ENCODE measurements around the gene RAET1L. TPM values are rescaled to one million over a fixed set of nuclear protein-coding genes. Genes with fewer than 3 reads are reported as not detected.

The RAET1L gene
- total RNA-seq, 4 donors from 2014 or later, result not detected

GRCh38 chr6:149987602-149988107, 37.7 kb downstream of the RAET1L start:
- peaks cover 0 to 50% of the 10 kb centered on the region in 2 donors for H3K27me3 ChIP-seq
- H3K36me3 ChIP-seq, result no peaks in the 10 kb centered on the region
- TF ChIP-seq POLR2A (IDR thresholded peaks at IDR 0.05) (no peak), CTCF (IDR thresholded peaks at IDR 0.05) (no peak)
- no peak overlapping the region for H3K4me3 ChIP-seq
- H3K9me3 ChIP-seq, result peaks cover 0 to 7% (median 0%) of the 10 kb centered on the region in 4 donors
- no peak overlapping the region for H3K27ac ChIP-seq
- H3K4me1 ChIP-seq, result peaks cover 0 to 19% (median 6%) of the 10 kb centered on the region in 4 donors
- DNase-seq, result no peak

GRCh38 chr6:149985481-149985937, 39.8 kb downstream of the RAET1L start:
- peaks cover 0 to 9% (median 6%) of the 10 kb centered on the region in 4 donors for H3K4me1 ChIP-seq
- H3K9me3 ChIP-seq, result peaks cover 0 to 7% (median 0%) of the 10 kb centered on the region in 4 donors
- H3K4me3 ChIP-seq, result no peak overlapping the region
- H3K36me3 ChIP-seq, result no peaks in the 10 kb centered on the region
- no peak overlapping the region for H3K27ac ChIP-seq
- H3K27me3 ChIP-seq, result peaks cover 0 to 37% of the 10 kb centered on the region in 2 donors
- TF ChIP-seq CTCF (IDR thresholded peaks at IDR 0.05) (no peak), POLR2A (IDR thresholded peaks at IDR 0.05) (no peak)
- DNase-seq, result no peak

GRCh38 chr6:149984773-149985172, 40.6 kb downstream of the RAET1L start:
- Histone ChIP-seq H3K36me3 (no peaks in the 10 kb centered on the region), H3K27ac (no peak overlapping the region), H3K27me3 (peaks cover 0 to 31% of the 10 kb centered on the region in 2 donors), H3K4me3 (no peak overlapping the region), H3K4me1 (peaks cover 0 to 2% (median 0%) of the 10 kb centered on the region in 4 donors), H3K9me3 (peaks cover 0 to 7% (median 0%) of the 10 kb centered on the region in 4 donors)
- TF ChIP-seq CTCF (IDR thresholded peaks at IDR 0.05) (no peak), POLR2A (IDR thresholded peaks at IDR 0.05) (no peak)
- DNase-seq, result no peak

- H3K9me3 ChIP-seq, result peaks cover 0 to 7% (median 0%) of the 10 kb centered on the region in 4 donors
- TF ChIP-seq POLR2A (IDR thresholded peaks at IDR 0.05), result no peak
- TF ChIP-seq CTCF (IDR thresholded peaks at IDR 0.05), result no peak
- no peak for DNase-seq
- no peaks in the 10 kb centered on the region for H3K36me3 ChIP-seq
- no peak overlapping the region for H3K4me3 ChIP-seq
- H3K27me3 ChIP-seq, result peaks cover 0 to 17% of the 10 kb centered on the region in 2 donors
- no peak overlapping the region for H3K27ac ChIP-seq
- H3K4me1 ChIP-seq, result no peaks in the 10 kb centered on the region
These were observed 42.2 kb downstream of the RAET1L start for GRCh38 chr6:149983145-149983544.

- DNase-seq, result no peak
- no peak overlapping the region for H3K27ac ChIP-seq
- no peaks in the 10 kb centered on the region for H3K9me3 ChIP-seq
- H3K4me1 ChIP-seq, result no peaks in the 10 kb centered on the region
- TF ChIP-seq CTCF (IDR thresholded peaks at IDR 0.05) (no peak), POLR2A (IDR thresholded peaks at IDR 0.05) (no peak)
- no peaks in the 10 kb centered on the region for H3K36me3 ChIP-seq
- no peaks in the 10 kb centered on the region for H3K27me3 ChIP-seq
- no peak overlapping the region for H3K4me3 ChIP-seq
These were observed 46.0 kb downstream of the RAET1L start for GRCh38 chr6:149979293-149979692.

Measured in Peyer's patch (tissue), 4 donors.